HFFc6 (cell line): ENCODE measurements around the gene NDEL1. TPM values are rescaled to one million over a fixed set of nuclear protein-coding genes. Genes with fewer than 3 reads are reported as not detected.

Source experiments
- DNase-seq: peaks from one replicate; pipeline ENCODE4 v3.0.0-alpha.2; 2018
- H3K27ac Mint-ChIP-seq: 2 replicates; pipeline ENCODE4 v1.8.0; 2020; ENCODE audit warnings: mild to moderate bottlenecking, mixed read lengths
- H3K27me3 Mint-ChIP-seq: 2 replicates; pipeline ENCODE4 v1.8.0; 2021; ENCODE audit warnings: mild to moderate bottlenecking, moderate library complexity, mixed read lengths; ENCODE audit not compliant: insufficient read depth
- H3K36me3 Mint-ChIP-seq: 2 replicates; pipeline ENCODE4 v1.8.0; 2021; ENCODE audit warnings: low read depth, mixed read lengths
- H3K4me1 Mint-ChIP-seq: 2 replicates; pipeline ENCODE4 v1.8.0; 2020; ENCODE audit warnings: low read depth, mixed read lengths
- H3K4me3 Mint-ChIP-seq: 2 replicates; pipeline ENCODE4 v1.8.0; 2020; ENCODE audit warnings: mild to moderate bottlenecking, moderate library complexity, mixed read lengths
- H3K9me3 Mint-ChIP-seq: 2 replicates; pipeline ENCODE4 v1.8.0; 2020; ENCODE audit warnings: mild to moderate bottlenecking, mixed read lengths
- CTCF ChIP-seq: fragments of 200-600 bp; sonication (generic); IDR thresholded peaks from 2 replicates; pipeline ENCODE4 v1.5.0; 2021; ENCODE audit warnings: antibody characterized with exemption, mild to moderate bottlenecking
- total RNA-seq, 6 experiments: library from RNA; stranded (reverse); fragmentation: NEBNext Ultra II Directional; extraction: Animal tissue kit (Norgen Biotek cat#: 25700); gene quantifications; 2 replicates in 1 of 6; 3 replicates in 5 of 6; pipeline ENCODE4 v1.2.3, GENCODE V29; 2021

NDEL1 gene
- total RNA-seq, 6 experiments from 2014 or later = 65.4 to 79.1 (median 69.2) TPM

- Mint-ChIP-seq H3K27me3 (peaks cover 25% of the 10 kb centered on the region), H3K9me3 (no peaks in the 10 kb centered on the region), H3K36me3 (no peaks in the 10 kb centered on the region), H3K4me1 (no peaks in the 10 kb centered on the region), H3K4me3 (no peak overlapping the region), H3K27ac (no peak overlapping the region)
- no peak for DNase-seq
- TF ChIP-seq CTCF = no peak
These were observed 32.7 kb upstream of the NDEL1 start for GRCh38 chr17:8402921-8403536.

DNA sequence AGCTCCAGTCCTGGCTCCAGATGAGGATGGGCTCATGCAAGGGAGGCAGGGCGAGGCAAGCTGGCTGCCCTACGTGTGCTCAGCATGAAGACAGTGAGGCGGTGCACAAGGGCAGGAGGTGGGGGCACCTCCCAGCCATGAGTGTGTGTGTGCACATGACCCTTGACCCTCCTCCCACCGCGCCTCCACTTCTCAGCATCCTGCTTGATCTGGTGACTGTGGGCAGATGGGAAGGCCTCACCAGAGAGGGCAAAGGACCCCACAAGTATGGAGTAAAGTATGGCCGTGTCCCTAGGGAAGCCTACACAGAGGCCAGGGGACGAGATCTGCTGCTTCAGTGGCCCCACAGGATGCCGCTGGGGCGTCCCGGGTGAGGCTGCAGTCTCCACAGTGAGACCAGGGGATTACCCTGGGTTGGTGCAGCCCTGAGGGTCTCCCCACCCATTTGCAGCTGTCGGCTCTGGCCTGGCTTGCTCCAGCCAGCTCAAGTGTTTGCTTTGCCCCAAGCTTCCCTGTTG, 30.1 kb upstream of the NDEL1 start:
- Mint-ChIP-seq H3K27me3 (peaks cover 17% of the 10 kb centered on the region), H3K9me3 (no peaks in the 10 kb centered on the region), H3K27ac (no peak overlapping the region), H3K36me3 (no peaks in the 10 kb centered on the region), H3K4me1 (peaks cover 8% of the 10 kb centered on the region), H3K4me3 (no peak overlapping the region)
- TF ChIP-seq CTCF = no peak
- no peak for DNase-seq

GRCh38 chr17:8406174-8406573, 29.5 kb upstream of the NDEL1 start:
- no peaks in the 10 kb centered on the region for H3K9me3 Mint-ChIP-seq
- no peak overlapping the region for H3K4me3 Mint-ChIP-seq
- H3K27me3 Mint-ChIP-seq = peaks cover 14% of the 10 kb centered on the region
- peaks cover 8% of the 10 kb centered on the region for H3K4me1 Mint-ChIP-seq
- DNase-seq = no peak
- H3K27ac Mint-ChIP-seq = no peak overlapping the region
- TF ChIP-seq CTCF = no peak
- no peaks in the 10 kb centered on the region for H3K36me3 Mint-ChIP-seq

- no peak overlapping the region for H3K4me3 Mint-ChIP-seq
- DNase-seq = no peak
- no peak for TF ChIP-seq CTCF
- peaks cover 8% of the 10 kb centered on the region for H3K4me1 Mint-ChIP-seq
- H3K27me3 Mint-ChIP-seq = peaks cover 27% of the 10 kb centered on the region
- no peaks in the 10 kb centered on the region for H3K9me3 Mint-ChIP-seq
- H3K27ac Mint-ChIP-seq = no peak overlapping the region
- no peaks in the 10 kb centered on the region for H3K36me3 Mint-ChIP-seq
These were observed 27.3 kb upstream of the NDEL1 start for GRCh38 chr17:8408371-8408770.

- peak; percentile 96 for TF ChIP-seq CTCF
- Mint-ChIP-seq H3K27me3 (peaks cover 21% of the 10 kb centered on the region), H3K27ac (peak overlapping the region; percentile 27; the same call in 1 of the 2 replicates), H3K4me1 (peaks cover 8% of the 10 kb centered on the region), H3K9me3 (no peaks in the 10 kb centered on the region), H3K36me3 (no peaks in the 10 kb centered on the region), H3K4me3 (no peak overlapping the region; the same call in 1 of the 2 replicates)
- peak; percentile 80 for DNase-seq
These were observed 25.5 kb upstream of the NDEL1 start for GRCh38 chr17:8409966-8410882.
